Esophagus mucosa (tissue), 1 donor: ENCODE results near the gene ADAM8. TPM values are rescaled to one million over a fixed set of nuclear protein-coding genes. Genes with fewer than 3 reads are reported as not detected.
"Not testable (repeated sequence)": the region's sequence is repeated elsewhere in the genome, so short reads cannot be mapped to it uniquely, and the experiment has no call there.

ENCODE experiments used
- ATAC-seq: fragments of 200-7000 bp; cut with Tn5 transposase; one replicate; pipeline ENCODE4 v1.9.1; 2020
- total RNA-seq: library from RNA; stranded (reverse); gene quantifications from one replicate; pipeline ENCODE4 v1.2.4, GENCODE V29; 2023
- donor health status: DM: yes; HTN: yes; CAD: no.

ADAM8 gene
- total RNA-seq = 2.5 TPM

DNA sequence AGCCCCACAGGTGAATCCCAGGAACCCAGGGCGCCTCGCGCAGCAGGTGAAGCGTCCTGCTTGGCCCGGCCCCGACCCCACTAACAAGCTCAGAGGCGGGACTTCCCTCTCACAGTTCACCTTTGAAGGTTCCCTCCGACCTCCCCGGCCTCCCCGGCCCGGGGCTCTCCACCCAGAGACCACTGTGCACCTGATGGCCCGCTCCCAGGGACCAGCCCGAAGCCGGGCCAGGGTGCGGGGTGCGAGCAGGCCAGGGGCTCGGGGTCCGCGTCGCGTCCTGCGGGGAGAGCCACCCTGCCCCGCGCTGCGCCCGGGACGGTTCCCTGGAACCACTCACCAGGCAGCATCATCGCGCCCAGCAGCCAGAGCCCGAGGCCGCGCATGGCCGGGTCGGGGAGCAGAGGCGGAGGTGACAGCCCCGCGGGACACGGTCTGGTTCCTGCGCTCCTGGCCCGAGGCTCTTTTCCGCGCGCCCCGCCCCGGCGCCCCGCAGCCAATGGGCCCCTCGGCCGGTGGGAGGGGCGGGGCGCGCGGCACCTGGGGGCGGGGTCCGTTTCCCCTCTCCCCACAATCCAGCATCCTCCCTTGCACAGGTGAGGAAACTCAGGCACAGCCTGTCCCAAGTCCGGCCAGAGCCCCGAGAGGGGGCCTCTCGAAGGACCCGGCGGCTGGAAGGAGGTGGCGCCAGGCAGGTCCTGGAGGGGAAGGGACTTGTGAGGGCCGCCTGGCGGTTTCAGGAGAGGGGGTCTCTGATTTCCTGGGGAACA lies at the start of gene ADAM8:
Gene ADAM8, minus strand, starts transcription at position 434 of the 767 bp plus-strand sequence. Its CDS starts 51 bp downstream, at position 383.
- ATAC-seq = peak; percentile 11

DNA sequence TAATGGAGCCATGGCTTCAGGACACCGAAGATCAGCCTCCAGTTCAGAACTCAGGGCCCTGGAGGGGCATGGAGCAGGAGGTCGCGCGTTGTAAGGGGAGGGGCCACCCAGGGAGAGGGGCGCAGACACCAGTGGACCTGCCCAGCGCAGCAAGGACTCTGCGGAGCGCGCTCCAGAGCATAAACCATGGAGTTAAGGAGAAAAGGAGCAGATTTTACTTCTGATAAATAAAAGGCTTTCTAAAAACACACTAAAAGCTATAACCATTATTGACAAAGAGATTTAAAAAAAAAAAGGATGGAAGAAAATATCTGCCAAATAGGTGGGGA lies 49.5 kb upstream of the ADAM8 start:
- no peak for ATAC-seq

DNA sequence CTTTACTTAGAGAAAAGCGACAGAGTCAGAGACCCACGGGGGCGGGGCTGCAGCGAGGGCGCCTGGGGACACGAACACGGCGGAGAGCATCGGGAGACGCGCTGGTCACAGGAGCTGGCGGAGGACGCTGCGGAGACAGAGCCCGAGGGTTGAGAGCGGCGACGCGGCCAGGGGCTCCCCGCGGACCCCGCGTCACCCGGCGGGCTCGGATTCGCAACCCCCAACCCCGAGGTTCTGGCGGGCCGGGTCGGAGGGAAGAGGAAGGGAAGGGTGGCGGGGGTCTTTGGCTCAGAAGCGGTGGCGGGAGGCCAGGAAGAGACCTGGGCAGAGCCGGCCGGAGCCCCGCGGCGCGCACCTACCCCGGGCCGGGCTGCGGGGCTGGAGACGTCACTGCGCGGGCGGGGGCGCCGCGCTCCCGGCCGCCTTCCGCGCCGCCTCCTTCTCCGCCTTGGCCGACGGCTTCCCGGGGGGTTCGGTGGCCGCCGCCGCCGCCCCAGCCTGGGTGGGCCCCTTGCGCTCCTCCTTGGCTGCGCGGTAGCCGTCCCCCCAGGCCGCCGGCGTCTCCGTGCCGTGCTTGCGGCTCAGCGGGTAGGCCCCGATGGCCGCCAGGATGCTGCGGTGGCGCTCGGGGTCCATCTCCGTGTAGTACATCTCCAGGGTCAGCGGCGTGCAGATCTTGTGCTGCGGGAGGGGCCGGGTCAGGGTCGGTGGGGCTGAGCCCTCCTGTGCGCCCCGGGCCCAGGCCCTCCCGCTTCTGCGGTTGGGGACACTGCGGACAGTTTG lies 49.0 kb upstream of the ADAM8 start:
- no peak for ATAC-seq

DNA sequence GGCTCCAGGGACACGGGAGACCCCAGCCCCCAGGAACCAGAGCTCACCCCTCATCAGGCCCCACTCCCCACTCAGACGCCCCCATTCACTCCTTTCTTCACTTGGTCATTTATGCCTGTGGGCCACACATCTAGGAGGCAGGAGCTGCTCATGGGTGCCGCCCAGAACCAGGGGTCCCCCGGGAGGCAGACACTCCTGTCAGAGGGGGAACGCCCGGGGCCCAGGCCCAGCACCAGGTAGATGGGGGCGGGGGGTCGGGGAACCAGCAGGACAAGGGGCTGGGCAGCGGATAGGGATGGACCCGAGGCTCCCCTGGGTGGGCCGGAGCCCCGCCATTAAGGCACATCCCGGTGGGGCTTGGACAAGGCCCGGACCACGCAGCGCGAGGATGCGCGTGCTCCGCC lies 48.2 kb upstream of the ADAM8 start:
- ATAC-seq = peak; percentile 3

DNA sequence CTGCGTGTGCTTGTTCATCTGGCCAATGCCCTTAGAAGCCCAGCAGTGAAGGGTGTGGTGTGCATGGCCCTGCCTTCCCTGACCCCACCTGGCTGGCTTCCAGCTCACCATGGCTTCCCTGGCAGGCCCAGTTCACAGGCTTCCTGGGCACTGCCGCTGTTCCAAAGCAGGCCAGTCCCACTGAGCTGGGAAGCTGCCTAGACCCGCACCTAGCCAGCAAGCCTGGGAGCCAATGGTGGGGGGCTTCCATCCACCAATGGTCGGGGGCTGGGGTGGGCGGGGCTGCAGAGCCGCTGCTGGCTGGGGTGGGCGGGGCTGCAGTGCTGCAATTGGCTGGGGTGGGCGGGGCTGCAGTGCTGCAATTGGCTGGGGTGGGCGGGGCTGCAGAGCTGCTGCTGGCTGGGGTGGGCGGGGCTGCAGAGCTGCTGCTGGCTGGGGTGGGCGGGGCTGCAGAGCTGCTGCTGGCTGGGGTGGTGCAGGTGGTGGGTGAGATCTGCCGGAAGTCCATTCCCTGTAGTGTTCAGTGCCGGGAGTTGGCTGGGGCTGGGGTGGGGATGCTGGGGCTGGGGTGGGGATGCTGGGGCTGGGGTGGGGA lies 47.6 kb upstream of the ADAM8 start:
- ATAC-seq = peak; percentile 69

DNA sequence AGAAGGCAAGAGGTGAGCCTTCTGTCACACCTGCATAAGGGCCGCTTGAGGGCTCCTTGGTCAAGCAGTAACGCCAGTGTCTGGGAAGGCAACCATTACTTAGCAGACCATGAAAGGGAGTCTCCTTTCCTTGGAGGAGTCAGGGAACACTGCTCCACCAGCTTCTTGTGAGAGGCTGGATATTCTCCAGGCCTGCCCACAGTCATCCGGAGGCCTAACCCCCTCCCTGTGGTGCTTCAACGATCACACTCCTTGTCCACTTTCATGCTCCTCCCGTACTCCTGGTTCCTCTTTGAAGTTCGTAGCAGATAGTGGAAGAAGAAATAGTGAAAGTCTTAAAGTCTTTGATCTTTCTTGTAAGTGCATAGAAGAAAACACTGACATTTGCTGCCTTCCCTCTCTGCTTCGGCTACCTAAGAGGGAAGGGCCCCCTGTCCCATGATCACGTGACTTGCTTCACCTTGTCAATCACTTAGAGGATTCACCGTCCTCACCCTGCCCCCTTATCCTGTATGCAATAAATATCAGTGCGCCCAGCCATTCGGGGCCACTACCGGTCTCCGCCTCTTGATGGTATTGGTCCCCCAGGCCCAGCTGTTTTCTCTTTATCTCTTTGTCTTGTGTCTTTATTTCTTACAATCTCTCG lies 45.5 kb upstream of the ADAM8 start:
- not testable (repeated sequence) for ATAC-seq

DNA sequence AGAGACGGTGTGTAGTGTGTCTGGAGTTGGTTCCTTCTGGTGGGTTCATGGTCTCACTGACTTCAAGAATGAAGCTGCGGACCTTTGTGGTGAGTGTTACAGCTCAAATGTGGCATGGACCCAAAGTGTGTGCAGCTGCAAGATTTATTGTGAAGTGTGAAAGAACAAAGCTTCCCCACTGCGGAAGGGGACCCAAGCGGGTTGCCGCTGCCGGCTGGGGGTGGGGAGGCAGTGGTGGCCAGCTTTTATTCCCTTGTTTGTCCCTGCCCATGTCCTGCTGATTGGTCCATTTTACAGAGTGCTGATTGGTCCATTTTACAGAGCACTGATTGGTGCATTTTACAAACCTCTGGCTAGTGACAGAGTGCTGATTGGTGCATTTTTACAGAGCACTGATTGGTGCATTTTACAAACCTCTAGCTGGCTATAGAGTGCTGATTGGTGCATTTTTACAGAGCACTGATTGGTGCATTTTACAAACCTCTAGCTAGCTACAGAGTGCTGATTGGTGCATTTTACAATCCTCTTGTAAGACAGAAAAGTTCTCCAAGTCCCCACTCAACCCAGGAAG lies 44.3 kb upstream of the ADAM8 start:
- not testable (repeated sequence) for ATAC-seq

DNA sequence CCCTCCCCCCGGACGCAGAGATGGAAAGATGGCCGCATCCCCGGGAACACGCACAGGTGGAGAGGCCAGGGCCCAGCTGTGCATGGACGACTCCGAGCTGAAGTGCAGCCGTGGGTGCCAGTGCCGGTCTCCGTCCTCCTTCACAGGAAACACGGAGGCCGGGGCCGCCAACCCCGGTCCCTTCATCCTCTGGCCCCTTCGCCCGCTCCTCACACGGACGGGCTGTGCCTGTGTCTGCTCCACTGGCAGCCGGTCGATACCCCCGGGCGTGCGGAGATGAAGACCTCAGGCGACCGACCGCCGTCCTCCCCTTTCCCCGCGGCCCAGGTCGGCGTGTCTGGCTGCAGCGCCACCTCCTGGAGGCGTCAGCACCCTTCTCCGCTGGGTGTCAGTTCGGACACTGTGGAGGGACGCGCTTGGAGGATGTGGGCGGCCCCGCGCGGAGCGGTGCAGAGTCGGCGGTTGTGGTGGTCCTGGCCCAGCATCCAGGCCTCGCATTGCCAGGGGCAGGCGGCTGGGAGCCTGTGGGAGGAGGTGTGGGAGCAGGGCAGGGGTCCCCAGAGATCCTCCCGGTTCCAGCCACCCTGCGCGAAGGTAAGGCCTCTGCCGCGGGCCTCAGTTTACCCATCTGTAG lies 41.9 kb upstream of the ADAM8 start:
- peak; percentile 84 for ATAC-seq

DNA sequence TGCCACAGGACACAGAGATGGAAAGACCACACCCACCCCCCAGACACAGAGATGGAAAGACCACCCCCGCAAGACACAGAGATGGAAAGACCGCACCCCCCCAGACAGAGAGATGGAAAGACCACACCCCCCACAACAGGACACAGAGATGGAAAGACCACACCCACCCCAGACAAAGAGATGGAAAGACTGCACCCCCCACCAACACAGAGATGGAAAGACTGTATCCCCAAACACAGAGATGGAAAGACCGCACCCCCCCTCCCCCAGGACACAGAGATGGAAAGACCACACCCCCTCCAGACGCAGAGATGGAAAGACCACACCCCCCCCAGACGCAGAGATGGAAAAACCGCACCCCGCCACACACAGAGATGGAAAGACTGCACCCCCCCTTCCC lies 40.1 kb upstream of the ADAM8 start:
- no peak for ATAC-seq

DNA sequence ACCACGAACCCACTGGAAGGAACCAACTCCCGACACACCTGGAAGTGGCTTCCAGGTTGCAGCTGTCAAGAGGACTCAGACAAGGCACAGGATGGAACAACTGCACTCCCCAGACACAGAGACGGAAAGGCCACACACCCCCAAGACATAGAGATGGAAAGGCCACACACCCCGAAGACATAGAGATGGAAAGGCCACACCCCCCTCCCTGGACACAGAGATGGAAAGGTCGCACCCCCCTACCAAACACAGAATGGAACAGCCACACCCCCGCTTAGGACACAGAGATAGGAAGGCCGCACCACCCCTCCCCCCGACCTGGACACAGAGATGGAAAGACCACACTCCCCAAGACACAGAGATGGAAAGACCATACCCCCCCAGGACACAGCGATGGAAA lies 39.6 kb upstream of the ADAM8 start:
- no peak for ATAC-seq

DNA sequence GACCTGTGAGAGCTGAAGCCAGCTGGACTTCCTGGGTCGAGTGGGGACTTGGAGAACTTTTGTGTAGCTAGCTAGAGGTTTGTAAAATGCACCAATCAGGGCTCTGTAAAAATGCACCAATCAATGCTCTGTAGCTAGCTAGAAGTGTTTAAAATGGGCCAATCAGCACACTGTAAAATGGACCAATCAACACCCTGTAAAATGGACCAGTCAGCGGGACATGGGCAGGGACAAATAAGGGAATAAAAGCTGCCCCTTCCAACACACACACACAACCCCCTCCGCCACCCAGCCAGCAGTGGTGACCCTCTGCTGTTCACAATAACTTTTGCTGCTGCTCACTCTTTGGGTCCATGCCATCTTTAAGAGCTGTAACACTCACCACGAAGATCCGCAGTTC lies 39.2 kb upstream of the ADAM8 start:
- no peak for ATAC-seq

DNA sequence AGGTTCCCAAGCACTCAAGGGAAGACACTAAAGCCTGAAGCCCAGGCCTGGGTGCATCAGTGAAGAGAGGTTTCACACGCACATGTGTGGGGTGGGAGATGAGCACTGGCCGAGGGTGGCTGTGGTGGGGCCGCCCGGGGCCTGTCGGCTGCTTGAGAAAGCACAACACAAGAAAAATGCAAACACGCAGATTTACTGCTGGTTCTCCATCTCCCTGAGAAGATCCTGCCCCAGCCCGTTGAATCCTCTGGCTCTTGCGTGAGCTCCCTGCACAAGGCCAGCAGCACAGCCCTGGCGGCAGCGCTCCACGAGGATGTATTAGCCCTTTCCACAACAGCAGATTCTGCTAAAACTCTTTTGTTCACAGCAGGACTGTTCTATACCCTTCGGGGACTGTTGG lies 38.2 kb upstream of the ADAM8 start:
- ATAC-seq = no peak

DNA sequence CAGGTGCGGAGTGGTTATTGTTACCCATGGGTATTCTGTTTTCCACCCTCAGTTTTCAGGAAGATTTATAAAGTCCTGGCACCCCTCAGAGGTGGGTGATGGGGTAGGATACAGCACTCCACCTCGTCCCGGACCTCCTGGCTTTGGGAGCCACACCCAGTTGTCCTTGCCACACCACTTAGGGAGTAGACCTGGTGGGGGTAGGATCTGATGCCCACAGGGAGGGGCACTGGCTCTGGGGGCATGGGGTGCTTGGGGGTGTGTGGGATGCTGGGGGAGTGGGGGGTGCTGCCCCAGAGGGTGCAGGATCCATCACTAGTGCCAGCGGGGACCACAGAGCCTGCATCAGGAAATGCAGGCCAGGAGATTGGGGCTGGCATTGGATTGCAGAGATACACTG lies 36.5 kb upstream of the ADAM8 start:
- no peak for ATAC-seq

DNA sequence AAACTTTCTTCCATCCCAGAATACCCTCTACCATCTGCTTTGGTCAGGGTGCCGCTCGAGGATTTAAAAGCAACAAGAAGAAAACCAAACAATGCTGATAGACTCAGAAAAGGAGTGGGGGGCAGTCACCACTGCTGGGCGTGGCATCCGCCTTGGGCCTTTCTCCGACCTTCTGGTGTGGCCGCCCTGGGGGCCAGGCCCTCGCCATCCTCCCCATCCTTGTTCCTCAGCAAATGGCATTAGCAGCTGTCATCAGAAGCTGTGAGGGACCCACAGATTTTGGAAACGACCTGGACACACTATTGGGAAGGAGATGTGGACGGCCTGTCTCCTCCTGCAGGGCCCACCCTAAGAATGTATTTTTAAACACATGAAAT lies 36.1 kb upstream of the ADAM8 start:
- ATAC-seq = no peak

DNA sequence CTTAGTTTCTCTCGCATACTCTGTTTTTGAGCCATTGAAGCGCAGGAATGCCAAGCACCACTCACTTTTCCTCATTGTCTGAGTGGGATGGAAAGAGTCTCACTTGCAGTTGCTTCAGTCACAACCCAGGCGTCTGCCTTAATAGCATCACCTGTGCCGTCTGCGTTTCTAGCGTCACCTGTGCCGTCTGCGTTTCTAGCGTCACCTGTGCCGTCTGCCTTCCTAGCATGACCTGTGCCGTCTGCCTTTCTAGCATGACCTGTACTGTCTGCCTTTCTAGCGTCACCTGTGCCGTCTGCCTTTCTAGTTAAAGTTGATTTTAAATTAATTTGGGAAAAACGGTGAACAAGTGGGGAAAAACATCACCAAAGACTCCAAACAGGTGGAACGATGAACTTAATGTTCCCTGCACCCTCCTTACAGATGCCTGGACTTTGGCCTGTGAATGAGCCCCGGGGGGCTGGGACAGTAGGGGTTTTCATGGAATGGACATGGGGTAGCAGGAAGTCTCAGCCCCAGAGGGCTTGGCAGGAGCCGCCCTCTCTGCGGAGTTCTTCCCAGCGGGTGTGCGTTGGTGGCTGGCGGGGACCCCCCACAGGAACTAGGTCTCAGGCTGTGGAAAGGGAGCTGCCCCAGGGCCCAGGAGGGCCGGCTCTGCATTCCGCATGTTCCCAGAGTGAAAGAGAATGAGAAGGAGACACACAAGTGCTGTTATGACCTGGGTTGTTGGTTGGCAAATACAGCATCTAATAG lies 35.5 kb upstream of the ADAM8 start:
- ATAC-seq = no peak

DNA sequence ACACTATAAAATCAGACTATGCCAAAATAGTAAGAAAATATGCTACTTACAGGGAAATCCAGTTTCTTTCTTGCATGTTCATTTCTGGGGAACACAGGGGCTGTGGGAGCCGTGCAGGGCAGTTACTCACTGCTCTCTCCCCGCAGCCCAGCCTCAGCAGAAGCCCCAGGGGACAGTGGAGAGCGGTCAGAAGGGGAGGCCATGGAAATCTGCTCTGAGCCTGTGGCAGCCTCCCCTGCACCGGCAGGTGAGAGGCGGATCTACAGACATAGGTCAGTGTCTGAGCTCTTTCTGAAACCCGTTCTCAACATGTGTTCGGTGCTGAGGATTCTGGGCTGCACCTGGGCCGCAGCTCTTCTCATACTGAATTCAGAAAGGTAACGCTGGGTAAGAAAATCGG lies 34.9 kb upstream of the ADAM8 start:
- ATAC-seq = no peak

DNA sequence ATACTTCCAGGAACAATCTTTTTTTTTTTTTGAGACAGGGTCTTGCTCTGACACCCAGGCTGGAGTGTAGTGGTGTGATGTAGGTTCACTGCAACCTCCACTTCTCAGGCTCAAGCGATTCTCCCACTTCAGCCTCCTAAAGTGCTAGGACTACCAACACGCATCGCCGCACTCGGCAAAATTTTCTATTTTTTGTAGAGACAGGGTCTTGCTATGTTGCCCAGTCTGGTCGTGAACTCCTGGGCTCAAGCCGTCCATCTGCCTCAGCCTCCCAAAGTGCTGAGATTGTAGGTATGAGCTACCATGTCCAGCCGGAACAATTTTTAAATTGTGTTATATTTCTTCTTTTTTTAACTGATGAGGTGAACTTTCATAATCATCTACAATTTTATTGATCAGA lies 34.1 kb upstream of the ADAM8 start:
- ATAC-seq = no peak

DNA sequence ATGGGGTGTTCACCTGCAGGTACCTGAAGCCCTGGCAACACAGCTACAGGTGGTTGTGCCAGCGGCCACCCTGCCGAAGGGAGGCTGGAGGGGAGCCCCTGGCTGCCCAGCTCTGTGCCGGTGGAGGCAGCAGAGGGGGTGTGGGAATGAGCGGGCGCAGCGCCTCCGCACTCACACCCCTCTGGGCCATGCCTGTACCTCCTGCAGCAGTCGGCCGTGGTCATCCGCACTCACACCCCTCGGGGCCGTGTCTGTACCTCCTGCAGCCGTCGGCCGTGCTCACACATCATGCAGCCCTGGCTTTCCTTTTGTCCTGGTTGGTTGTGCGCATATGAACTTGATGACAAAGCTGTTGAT lies 33.7 kb upstream of the ADAM8 start:
- ATAC-seq = no peak

DNA sequence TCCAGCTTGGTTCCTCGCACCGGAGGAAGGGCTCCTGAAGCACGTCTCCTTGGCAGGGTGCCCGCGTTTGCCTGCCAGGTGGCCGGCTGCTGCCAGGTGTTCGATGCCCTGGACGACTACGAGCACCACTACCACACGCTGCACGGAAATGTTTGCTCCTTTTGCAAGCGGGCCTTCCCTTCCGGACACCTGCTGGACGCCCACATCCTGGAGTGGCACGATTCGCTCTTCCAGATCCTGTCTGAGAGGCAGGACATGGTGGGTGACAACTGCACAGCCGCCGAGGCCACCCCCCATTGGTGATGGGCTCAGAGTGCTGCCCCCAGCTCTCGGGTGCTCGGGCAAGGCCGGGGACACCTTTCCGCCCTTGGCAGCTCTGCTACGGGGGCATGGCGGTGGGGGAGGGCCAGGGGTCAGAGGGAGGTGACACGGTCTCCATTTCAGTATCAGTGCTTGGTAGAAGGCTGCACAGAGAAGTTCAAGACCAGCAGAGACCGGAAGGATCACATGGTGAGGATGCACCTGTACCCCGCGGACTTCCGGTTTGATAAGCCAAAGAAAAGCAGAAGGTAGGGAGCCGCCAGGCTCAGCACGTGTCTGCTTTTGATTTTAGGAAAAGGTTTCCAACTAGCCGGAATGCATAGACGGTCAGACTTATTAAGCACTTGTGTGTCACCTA lies 33.2 kb upstream of the ADAM8 start:
- no peak for ATAC-seq

DNA sequence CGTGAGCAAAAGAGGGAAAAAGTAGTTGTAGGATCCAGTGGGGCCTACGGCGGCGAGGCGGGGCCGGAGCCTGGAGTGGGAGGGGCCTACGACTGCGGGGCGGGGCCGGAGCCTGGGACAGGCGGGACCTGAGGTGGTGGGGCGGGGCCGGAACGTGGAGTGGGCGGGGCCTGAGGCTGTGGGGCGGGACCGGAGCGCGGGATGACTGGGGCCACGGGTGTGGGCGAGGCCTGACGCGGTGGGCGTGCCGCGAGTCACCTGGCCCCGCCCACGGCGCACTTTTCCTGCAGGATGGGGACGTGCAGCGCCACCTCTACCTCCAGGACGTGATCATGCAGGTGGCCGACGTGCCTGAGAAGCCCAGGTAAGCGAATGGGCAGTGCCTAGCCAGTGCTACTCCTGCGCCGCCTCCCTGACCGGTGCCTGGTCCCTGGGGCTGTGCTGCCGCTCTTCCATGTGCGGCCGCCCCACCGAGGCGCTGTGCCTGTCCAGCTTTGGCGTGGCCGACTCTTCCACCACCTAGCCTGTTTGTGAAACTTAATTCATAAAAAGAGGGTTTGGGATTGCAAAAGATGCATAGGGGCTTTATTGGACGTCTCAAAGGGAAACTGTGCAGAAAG lies 32.5 kb upstream of the ADAM8 start:
- ATAC-seq = peak; percentile 97
